Iris pigment epithelial cell (primary cell): ENCODE data around the gene ADGRD1.
"Not testable (repeated sequence)": the region's sequence is repeated elsewhere in the genome, so short reads cannot be mapped to it uniquely, and the experiment has no call there.

Experiments used
- DNase-seq: peaks from one replicate; pipeline ENCODE4 v3.0.0-alpha.2; 2011; ENCODE audit warnings: low read depth

ADGRD1 gene

DNA sequence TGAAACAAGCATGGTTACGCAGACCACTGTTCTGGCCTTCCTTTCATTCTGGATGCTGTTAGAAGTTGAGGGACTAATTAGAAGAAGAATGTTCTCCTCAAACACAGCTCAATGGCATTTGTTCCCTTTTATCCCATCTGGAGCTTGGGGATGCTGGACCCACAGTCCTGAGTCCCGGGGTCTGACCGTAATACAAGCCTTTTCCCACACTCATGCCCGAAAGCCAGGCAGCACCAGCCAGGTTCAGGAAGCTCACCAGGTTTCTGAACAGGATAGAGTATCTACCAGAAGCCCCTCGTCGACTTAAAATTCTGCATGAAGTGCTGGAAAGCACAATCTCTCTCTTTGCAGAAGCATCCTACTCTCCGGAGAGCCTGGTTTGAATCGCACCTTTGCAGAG is 165.6 kb downstream of the ADGRD1 start:
- DNase-seq: not testable (repeated sequence)

DNA sequence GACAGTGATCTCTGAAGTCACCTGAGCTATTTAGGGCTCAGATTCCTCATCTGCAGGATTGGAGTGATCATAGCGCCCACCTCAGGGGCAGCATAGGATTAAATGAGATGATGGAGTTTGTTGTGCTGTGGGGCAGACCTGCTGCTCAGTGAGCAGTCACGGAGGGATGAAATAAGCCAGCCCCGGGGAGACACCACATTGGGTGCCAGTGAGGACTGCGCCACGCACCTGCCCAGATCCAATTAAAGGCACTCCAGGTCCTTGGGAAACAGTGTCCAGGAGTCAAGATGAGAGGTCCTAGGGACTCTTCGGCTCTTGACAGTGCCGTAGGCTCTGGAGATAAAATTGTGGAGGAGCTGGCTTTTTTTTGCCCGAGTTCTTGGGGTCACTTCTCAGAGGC is 166.2 kb downstream of the ADGRD1 start:
- no peak for DNase-seq

DNA sequence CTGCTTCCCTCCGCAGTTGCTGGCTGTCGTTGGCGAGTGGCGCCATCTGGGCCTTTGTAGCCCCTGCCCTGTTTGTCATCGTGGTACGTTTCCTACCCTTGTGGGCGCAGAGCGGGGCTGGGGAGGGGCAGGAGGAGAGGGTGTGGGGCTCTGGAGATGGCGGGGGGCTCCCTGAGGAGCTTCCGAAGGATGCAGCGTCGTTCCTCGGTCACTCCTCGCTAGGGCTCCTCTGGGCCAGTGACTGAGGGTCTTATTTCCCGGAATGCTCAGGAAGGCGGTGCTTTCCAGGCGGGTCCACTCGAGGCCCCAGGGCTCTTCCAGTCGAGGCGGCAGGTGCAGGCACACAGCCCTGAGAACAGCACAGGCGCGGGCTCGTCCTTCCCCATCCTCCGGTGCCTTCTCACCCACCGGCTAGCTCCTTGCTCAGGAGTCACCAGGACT is 167.1 kb downstream of the ADGRD1 start:
- no peak for DNase-seq

GRCh38 chr12:131121705-131122405 is 168.1 kb downstream of the ADGRD1 start:
- no peak for DNase-seq

- DNase-seq: no peak
Observed at GRCh38 chr12:131122631-131123030, 168.9 kb downstream of the ADGRD1 start.

DNA sequence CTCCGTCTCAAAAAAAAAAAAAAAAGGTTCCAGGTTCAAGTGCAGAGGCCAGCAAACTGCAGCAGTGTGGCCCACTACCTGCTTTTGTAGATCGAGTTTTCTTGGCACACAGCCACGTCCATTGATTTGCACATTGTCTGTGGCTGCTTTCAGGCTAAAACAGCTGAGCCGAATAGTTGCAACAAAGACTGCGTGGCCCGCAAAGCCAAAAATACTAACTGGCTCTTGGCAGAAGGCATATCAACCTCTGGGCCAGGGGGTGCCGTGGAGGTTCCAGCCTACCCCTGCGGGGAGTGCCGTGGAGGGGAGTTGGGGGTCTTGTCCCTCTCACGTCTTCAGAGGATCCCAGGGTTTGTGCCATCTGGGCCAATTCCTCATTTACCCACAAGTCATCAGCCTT is 170.1 kb downstream of the ADGRD1 start:
- DNase-seq: no peak

GRCh38 chr12:131124487-131125280 is 171.0 kb downstream of the ADGRD1 start:
- no peak for DNase-seq

- no peak for DNase-seq
Observed at GRCh38 chr12:131126662-131127173, 173.0 kb downstream of the ADGRD1 start.

- DNase-seq: no peak
Observed at GRCh38 chr12:131128556-131128955, 174.8 kb downstream of the ADGRD1 start.

- DNase-seq: not testable (repeated sequence)
Observed at GRCh38 chr12:131128966-131129619, 175.4 kb downstream of the ADGRD1 start.

- DNase-seq: no peak
Observed at GRCh38 chr12:131129839-131130238, 176.1 kb downstream of the ADGRD1 start.

GRCh38 chr12:131130311-131130911 is 176.7 kb downstream of the ADGRD1 start:
- no peak for DNase-seq

DNA sequence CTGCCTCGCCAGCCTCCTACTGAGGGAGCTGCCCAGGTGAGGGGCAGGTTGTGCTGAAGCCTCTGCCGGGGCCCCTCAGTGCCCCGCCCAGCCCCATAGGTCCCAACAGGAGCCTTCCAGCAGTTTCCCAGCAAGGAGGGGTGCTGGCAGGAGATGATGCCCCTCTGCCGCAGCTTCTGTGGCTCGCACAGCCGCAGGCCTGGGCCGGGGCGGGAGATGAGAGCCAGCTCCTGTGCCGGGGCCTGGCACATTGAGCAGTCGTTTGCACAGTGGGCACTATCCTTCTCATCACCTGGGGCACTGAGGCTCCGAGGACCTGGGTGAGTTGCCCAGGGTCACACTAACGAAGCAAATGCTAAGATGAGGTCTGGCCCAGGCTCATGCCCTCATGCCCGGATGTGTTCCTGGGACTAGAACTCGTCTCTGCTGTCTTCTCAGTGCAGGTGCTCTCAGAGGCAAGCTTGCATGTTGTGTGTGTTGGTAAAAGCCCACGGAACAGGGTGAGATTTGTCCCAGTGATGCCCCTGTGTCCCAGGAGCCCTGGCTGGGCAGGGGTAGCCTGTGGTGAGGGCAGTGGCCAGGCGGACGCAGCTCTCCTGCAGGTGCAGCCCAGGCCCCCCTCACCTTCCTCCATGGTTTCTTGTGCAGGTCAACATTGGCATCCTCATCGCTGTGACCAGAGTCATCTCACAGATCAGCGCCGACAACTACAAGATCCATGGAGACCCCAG is 177.5 kb downstream of the ADGRD1 start:
- DNase-seq: no peak

DNA sequence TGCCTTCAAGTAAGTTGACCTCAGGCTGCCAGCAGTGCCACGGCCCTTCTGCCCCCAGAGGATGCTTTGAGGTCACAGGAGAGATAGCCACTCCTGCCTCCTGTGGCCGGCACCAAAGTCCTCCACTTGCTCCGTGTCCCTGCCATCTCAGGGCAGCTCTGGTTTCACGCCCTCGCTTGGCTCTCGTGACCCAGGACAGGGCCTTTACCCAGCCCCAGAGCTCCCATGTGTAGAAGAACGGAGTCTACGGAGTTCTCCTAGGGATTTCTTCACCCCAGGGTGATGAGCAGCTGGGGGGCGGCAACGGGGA is 178.1 kb downstream of the ADGRD1 start:
- DNase-seq: no peak

- peak; percentile 48 for DNase-seq
Observed at GRCh38 chr12:131132118-131132892, 178.6 kb downstream of the ADGRD1 start.

DNA sequence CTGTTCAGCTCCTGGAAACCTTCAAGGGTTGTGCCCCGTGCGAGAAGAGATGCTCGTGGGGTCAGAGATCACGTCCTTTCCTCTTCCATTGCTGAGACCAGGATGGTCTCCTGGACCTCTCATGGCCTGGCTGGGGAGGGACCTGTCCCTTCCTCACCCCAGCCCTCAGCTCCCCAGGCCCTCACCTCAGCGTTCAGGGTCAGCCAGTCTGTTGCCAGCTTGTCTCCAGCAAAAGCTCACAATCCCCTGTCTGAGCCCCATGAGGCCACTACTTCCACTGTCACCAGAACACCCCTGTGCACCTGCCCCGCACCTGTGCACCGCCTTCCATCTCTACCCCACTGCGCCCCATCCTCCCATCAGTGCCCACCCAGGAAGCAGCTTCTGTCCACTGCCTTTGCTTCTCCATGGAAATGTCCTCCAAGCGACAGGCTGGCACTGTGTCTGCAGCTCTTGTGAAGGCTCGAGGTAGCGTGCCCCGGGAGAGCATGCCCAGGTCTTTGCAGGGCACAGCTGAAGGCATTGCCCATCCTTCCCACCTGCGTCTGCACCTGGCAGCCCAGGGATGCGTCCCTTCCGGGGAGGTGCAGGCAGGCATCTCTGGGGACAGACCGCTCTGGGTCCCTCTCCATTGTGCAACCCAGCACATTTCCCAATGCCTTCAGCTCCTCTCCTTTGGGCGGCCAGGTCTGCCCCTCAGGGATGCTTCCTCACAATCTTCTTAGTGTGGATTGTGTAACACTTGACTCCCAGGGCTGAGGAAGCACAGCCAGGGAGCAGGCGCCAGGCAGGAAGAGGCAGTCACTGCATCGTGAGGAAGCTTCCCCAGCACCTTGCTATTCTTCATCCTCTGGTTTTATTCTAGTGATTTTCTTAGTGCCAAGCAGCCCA is 179.6 kb downstream of the ADGRD1 start:
- no peak for DNase-seq

- no peak for DNase-seq
Observed at GRCh38 chr12:131133994-131134393, 180.3 kb downstream of the ADGRD1 start.

- DNase-seq: no peak
Observed at GRCh38 chr12:131134523-131135310, 181.0 kb downstream of the ADGRD1 start.

DNA sequence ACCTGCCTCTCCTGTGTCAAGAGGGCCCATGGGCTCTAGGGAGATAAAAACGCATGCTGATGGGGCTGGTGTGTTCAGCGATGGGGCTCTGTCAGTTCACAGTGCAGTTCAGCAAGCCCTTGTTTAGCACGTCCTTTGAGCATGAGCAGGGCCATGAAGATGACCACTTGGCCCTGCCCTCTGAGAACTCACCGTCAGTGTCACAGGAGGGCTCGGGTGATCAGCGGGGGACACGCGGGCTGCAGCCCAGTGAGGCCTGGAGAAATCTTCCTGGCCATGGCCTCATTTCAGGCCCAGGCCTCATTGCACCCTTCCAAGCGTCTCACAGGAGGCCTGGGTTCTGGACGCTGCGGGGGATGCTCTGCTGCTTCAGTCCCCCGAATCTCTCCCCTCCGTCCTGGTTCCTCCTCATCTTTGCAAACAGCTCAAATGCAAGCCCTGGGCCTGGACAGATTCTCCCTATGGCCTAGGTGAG is 181.6 kb downstream of the ADGRD1 start:
- no peak for DNase-seq
